NCI-H187 treated with DMSO at 0.1 percent for 48 hours (cell line): ENCODE results near the gene CLINT1.

Experiments used
- DNase-seq: peaks from one replicate; lab custom pipeline; 2025; lab: John Stamatoyannopoulos, UW

Gene CLINT1

DNA sequence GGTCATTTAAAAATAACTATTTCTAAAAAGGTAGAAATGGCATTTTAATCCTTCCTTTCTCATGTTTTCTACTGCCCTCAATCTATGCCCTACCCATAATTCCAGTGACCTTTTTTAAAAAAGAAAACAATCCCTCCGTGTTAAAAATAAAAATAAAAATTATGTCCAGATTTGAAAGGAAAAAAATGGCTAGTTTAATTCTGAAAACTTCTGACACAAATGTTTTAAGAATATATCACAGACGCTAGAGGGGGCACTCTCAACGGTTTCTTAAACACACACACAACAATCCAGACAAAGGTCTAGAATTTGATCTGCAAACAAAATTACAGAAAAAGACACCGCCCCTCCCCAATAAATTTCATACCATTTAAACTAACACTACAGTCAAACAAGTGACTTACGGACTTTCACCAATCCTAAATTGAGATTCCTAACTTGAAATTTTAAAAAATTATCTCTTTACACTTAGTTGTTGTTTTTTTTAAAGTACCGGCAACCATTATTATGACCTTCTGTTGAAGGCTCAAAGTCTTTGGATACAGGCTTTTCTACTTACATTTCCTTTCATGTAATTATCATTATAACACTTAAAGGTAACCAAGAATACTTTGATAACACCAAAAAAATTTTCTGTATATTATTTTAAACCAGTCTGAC, 38.2 kb downstream of the CLINT1 start:
- no peak for DNase-seq

DNA sequence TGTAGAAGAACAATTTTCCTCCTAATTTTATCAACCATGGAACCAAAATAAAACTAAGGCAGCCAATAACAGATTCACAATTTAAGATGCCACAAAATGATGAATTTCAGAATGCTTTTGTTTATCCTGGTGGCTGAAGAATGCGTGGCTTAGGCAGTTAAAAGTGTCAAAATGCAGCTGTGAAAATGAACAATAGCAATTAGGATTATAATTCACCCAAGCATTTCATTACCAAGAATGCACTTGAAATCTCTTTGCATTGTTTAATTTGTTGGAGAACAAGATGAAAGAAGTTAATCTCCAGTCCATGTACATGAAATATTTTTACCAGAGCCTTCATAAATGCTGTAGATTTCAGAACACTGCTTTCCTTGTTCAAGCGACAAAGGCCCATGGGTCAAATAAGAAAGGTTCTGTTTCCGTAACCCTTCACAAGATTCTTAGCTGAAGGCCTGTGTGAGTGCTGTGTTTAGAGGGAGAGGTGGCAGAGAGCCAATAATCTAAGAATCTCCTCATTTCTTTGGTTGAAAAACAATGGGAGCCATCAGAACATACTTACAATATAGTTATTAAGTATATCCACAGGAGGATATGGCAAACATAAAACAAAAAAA, 39.3 kb downstream of the CLINT1 start:
- DNase-seq, result no peak

DNA sequence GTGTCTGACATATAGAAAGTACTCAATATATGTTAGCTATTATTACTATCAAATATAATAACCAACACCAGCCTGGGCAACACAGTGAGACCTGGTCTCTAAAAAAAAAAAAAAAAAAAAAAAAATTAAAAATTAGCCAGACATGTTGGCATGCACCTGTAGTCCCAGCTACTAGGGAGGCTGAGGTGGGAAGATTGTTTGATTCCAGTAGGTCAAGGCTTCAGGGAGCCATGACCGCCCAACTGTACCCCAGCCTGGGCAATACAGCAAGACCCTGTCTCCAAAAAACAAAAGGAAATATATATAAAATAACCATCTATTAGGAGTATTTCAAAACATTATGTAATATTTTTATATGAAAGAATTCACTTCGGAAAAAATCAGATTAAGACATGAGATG, 40.6 kb downstream of the CLINT1 start:
- DNase-seq, result no peak

DNA sequence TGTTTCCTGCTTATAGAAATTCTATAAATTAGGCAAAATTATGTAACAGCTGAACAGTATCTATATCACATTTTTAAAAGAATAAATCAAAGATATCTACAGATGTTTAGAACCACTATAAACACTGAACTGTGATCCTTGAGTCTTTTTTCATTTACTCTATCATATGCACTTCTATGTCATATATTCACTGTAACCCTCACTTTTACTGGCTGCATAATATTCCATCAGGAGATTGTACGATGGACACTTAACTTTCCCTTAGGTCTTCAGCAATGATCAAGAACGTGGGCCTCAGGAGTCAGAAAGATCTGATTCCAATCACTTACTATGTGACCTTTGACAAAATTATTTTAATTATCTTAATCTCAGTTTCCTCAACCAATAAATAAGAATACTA, 41.0 kb downstream of the CLINT1 start:
- no peak for DNase-seq

DNA sequence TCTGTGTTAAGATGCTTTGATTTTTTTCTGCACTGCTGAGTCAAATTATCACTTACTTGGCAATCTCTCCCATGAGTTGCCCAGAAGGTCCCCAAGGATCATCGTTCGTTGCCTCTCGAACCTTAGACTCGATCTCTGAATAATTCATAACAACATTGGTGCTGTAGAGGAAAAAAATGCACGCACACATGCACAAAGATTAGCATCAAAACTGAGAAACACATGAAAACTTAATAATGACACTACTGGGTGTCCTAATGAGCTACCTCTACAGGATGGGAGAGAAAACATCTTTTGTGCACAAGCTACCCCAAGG, 41.6 kb downstream of the CLINT1 start:
- DNase-seq, result no peak

DNA sequence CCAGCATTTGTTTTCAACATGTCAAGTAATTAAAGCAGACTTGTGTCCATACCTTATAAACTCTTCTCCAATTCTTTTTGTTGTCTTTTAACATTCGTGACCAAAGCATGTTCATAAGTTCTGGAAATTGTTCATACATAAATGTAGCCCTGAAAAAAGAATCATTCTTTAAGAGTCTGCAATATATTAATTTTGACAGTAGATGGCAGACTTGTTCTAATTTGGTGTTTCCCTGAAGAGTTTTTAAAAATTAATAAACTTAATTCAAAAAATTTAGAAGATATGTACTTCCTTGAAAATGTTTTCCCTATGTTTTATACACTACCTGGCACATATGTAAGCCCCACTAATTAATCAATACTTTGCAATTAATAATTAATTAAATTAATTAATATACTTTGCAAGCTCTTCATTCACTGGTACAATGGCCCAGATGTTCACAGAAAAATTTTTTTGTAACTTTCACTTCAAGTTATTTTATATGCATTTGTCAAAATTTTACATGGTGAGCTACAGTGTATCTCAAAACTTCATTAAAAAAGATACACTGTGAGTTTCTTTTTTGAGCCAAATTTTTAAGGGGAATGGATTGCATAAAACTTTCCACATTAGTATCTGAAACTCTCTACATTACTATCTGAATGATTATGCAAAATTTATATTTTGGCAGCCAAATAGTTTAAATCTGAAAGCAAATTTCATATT, 42.1 kb downstream of the CLINT1 start:
- DNase-seq, result no peak

DNA sequence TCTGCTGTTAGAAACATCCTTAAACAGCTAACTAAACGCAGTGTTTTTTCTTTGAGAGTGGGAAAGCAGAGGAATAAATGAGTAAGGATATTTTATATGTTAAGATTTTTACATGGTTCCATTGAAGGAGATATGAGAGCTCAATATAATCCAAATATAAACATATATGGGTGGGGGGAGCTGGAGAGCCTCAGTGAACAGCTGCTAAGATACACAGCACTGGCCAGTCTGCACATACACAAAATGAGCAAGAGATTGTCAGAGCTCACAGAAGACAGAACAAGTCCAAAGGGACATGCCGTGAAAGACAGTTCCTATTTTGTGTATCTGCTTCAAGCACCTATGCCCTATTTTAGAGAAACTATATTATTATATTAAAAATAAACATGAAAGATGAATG, 46.9 kb downstream of the CLINT1 start:
- no peak for DNase-seq

DNA sequence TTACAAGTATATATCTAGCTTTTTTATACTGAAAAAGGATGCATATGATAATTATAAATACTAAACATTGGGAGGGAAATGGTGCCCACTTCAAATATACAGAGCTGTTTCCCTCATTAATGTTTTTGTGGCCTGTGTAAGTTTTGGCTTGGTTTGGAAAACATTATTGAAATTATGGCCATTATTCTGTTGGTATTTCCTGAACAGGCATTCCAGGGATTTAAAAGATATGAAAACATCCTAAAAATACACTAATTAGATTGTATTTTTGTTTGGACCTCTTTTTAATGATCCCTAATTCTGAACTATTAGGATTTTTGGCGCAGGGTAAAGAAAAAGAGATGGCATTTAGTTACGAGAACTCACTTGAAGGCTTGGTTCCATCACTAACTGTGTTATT, 50.9 kb downstream of the CLINT1 start:
- no peak for DNase-seq

DNA sequence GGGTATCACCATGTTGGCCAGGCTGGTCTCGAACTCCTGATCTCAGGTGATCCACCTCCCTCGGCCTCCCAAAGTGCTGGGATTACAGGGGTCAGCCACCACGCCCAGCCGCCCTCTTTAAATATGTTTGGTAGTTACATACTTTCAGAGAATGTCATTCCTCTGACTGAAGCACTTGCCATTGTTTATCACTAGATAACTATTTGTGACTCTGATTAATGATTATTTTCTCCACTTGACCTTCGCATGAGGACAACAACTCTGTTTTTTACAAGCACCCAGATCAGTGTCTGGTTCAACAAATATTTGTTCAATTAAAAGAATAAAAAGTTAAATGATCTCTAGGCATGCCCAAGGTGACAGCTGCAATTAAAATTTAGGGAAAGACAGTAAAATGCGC, 56.2 kb downstream of the CLINT1 start:
- no peak for DNase-seq

DNA sequence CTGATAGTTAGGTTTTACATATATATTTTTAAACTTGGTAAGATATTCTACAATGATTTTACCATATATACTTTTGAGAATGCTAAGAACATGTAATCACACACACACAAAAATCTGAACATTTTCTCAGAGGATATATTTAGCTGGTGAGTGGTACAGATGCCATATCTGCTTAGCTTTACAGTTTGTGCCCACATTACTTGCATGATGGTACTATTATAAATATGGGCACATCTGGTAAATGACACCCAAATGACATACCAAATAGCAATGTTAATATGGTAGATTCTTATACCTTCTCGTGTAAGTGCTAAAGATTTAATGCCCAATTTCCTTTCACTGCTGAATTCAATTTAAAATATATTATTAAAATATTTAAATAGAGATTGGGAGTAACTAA, 58.8 kb downstream of the CLINT1 start:
- no peak for DNase-seq

DNA sequence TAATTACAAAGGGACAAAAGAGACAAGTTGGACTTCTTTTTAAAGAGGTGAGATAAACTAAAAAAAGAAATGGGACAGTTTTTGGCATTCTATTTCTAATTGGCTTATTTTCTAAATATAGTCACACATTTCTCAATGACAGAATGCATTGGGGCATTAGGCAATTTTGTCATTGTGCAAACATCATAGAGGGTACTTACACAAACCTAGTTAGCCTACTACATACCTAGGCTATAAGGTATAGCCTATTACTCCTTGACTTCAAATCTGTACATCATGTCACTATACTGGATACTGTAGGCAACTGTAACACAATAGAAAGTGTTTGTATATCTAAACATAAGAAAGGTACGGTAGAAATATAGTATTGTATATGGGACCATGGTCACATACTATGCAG, 59.4 kb downstream of the CLINT1 start:
- no peak for DNase-seq

DNA sequence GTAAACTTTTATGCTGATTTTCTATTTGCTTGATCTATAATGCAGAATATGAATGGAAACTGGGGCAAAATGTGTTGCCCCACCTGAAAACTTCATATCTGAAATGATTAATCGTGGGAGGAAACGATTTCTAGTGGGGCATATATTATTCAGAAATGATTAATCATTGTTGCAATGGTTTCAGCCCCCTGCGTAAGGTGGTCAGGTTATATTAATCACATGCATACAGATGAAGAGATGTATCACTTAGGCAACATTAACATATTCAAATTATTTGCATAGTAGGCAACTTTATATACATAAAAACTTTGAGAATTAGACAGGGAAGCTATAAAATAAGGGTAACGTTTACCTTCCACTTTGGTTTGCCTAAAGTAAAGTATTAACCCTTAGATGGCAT, 65.6 kb downstream of the CLINT1 start:
- DNase-seq, result no peak

DNA sequence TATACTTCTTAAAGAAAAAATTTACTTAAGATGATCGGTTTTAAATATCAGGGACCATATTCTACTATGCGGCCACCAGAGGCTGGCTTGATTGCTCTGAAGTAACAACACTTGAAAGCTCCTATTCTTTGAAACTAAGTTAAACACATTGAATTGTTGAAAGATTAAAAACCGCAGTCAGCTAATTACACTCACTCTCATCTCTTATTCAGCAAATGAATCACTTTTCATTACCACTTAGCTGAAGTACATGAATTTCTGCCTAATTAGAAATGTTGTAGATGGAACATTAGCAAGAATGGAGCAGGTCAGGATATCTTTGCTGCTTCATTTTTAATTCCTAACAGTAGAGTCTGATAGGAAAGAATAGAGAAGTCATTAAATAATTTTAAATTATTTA, 73.1 kb downstream of the CLINT1 start:
- DNase-seq, result peak; percentile 54

DNA sequence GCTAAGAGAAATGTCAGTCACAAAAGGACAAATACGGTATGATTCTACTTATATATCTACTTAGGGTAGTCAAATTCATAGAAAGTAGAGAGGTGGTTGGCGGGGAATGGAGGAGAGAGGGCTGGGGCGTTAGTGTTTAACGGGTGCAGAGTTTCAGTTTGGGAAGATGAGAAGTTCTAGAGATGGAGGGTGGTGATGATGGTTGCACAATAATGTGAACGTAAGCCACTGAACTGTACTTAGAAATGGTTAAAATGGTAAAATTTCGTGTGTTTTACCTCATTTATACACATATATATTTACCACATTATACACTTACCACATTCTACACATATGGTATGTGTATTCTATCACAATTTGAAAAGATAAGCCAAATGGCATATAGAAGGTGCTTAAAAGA, 79.7 kb downstream of the CLINT1 start:
- DNase-seq, result no peak

DNA sequence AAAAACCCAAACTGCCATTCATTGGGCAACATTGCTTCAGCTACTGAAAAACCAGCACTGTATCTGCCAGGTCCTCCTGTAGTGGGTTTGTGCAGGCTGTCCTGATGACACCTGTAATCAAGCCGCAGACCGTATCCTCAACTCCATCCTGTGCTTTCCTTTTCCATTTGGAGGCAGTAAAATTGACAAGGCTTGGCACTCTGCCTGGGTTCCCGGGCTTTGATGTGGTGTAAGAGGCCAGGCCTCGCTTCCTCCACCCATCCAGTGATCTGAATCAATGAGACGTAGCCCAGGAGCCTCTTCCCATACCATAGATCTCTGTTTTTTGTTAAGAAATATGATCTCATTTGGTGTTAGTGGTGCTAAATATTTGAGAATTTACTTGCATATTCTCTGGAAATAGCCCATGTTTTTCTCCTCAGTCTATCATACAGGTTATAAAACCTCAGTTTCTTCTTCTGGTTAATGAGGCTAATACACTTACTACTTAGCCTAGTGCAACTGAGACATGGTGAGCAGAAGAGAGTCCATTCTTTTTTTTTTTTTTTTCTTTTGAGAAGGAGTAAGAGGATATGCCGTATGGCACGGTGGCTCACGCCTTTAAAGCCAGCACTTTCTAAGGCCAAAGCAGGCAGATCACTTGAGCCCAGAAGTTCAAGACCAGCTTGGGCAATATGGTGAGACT, 80.7 kb downstream of the CLINT1 start:
- peak; percentile 76 for DNase-seq

DNA sequence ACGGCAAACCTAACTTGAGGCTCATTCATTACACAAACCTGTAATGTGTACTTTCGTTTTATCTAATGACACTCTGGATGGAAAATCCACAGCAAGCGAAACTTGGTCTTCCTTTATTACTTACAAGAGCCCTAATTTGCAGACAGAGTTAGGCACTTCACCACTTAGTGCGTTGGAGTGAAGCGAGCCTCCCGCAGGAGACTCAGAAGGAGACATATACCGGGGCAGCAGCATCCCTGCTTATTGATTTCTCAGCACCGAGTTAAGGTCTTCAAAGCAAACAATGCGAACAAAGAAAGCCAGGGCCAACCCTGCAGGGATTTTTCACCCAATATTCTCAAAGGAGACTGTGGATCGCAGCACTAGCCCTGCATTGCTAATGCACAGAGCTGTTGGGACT, 86.8 kb downstream of the CLINT1 start:
- no peak for DNase-seq

DNA sequence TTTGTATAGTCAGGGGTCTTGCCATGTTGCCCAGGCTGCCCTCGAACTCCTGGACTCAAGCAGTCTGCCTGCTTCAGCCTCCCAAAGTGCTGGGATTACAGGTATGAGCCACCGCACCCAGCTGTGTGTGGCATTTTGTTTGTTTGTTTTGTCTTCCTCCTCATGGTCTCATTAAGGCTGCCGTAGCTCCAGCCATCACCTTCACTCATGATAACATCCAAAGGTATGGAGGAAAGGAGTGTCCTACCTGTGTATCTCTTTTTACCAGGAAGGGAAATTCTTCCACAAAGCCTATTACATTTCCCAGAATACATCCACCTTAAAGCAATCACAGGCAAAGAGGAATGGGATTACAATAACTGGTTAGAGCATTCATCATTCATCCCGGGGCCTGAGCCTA, 88.3 kb downstream of the CLINT1 start:
- DNase-seq, result no peak

DNA sequence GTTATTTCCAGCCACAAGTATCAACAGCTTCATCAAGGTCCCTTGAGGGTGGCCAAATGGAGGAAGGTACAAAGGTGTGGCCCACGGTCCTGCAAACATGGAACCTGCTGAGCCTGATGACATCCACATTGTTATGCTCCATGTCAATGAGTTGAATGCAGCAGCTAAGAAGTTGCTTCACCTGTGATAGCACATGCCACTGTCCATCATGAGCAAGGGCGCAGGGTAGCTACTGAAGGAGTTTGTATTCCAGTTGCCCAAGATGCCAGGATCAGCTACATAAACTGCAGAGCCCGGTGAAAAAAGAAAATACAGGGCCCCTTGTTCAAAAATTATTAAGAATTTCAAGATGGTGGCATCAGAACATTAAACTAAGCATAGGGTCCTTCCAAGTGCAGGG, 91.3 kb downstream of the CLINT1 start:
- no peak for DNase-seq

DNA sequence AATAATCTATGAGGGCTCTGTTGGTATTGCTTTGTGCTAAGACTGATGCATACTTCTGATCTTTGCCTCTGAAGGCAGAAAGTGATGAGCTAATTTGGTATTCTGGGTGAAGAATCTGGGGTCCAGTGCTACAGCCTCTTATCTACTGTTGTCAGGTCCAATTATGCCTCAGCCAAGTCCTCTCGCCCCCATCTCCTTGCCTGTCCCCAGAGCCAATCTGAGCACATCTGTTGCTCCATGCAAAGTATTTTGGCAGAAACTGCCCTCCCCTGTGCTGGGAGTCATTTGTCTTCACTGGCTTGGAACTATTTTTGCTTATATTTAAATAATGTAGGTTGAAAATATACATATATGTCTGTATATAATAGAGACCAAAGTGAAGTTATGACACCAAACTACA, 92.0 kb downstream of the CLINT1 start:
- no peak for DNase-seq

DNA sequence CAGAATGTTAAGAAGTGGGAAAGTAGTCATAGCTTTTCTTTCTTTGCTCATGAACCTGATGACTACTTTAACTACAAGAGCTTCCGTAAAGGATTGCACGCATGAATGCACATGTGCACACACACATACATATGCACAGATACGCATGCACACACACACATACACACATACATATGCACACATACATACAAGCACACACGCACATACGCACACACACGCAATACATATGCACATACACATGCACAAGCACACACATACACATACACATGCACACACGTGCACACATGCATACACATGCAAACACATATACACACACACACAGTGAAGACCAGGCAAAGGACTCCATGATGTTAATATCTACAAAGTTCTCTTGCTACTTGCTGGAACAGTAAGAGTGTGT, 92.5 kb downstream of the CLINT1 start:
- DNase-seq, result no peak

DNA sequence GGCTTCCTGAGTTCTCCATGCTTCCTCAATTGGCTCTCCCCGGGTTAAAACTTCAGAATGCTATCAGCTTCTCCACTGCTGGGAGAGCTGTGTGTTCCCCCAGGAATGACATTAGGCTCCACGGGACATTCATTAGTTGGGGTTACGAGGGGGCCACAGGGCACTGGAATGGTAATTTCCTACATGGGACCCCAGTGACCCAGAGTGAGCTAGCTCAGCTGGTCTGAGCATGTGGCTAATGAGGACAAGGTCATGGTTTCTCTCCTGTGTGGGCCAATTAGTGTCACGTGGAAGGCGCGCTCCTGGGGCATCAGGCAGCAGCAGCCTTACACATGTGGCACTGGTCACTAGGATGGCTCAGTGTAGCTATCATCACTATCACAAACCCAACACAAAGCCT, 94.4 kb downstream of the CLINT1 start:
- DNase-seq, result no peak

DNA sequence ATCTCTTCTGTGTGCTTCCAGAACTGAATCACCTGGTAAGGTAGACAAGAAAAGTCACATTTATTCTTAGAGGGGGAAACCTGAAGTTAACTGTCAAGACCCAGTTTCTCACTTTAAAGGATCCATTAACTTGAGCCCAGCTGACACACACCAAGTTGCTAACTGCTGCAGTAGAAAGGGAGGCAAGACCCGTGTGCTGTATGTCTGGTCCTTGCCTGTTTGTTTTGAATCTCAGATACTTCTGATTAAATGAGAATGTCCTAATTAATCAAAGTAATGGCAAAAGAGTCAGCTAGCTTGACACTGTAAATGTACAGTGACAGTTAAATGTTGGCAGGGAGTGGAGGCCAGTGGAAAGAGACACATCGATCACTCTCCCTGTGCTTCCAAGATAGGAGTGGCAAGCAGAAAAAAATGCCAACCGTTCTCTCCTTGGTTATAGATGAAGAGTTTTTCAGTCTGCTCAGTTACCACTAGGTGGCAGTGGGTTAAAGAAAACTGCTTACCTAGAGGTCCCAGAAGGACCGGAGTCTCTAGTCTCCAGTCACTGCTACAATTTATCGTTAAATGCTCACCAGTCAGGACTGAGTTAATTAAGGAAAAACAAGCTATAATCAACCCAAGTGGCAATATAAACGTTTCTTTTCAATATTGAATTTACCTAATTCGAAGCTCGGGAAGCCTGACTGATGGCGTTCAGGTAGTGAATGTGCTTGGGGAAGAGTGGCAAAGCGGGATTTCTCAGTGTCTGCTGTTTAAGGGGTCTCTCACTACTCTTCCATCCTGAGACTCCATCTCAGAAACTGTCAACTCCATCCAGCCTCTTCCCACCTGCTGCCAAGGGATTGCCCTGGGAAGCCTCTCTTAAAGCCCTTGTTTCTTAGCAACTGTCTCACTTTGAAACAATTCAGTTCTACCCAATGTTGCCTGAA, 97.0 kb downstream of the CLINT1 start:
- peak; percentile 91 for DNase-seq
